ENCODE results near the gene CASD1.

CASD1 gene

DNA sequence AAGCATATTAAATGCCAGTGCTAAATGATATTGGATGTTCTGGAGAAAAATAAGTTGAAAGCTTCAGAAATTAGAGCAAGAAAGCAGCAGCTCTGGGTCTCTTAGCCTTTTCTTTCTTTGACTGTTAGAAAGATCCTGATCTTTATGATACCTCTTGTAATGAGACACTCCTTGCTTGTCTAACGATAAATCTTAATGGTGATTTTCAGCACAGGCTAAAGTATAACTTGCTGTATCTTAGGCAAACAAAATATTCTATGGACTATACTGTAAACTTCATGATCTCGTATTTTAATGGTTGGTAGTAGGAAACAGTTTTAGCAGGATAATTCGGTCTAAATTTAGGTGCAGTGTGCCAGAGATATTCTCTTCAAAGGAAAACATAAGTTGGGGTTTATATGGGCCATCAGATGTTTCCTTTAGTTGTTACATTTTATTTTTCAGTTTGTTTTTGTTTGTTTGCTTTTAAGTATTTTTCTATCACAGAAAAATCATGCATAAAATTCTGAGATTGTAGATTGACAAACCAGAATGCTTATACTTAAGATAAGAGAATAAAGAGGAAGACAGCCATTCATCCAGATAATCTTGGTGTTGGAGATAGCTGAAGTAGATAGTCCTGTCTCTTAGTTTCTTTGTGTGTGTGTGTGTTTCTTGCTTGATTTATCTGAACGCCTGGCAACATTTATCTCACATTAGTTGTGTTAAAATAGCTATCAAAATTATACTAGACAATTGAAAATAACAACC, 4.7 kb downstream of the CASD1 start:
- peak; percentile 95 for FAIRE-seq

DNA sequence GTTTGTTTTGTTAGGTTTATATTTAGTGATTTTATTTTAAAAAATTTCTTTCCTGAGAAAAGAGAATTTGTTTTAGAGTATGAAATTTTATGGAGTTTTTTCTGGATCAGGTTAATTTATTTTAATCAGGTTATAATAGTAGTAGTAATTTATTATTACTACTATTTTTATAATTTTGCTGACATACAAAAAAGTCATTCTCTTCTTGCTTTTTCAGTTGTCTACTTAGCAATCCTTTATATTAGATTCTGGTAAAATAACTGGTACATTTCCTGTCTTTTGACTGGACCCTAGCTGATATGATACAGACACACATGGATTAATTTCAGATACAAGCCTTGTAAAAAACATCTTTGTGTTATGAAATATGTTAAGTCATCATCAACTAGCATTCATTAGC, 5.3 kb downstream of the CASD1 start:
- no peak for FAIRE-seq

GRCh38 chr7:94525923-94526322, 16.3 kb downstream of the CASD1 start:
- no peak for FAIRE-seq

DNA sequence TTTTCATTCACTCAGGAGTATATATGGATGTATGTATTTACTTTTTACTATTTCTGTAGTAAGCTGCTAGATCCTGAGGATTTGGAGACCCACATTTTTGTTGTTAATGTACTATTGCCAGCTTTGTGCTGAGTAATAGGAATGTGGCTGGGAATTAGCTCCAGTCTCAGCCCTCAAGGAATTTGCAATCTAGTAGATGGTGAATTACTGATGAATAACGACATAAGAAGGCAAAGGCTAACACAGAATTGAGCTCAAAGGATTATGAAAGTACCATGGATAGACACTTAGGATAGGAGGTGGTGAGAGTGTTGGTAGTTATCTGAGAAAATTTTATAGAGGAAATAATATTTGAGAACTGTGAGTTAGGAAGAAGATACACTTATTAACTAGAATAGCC, 19.9 kb downstream of the CASD1 start:
- no peak for FAIRE-seq

- no peak for FAIRE-seq
Measured at GRCh38 chr7:94530109-94530508, 20.5 kb downstream of the CASD1 start.

DNA sequence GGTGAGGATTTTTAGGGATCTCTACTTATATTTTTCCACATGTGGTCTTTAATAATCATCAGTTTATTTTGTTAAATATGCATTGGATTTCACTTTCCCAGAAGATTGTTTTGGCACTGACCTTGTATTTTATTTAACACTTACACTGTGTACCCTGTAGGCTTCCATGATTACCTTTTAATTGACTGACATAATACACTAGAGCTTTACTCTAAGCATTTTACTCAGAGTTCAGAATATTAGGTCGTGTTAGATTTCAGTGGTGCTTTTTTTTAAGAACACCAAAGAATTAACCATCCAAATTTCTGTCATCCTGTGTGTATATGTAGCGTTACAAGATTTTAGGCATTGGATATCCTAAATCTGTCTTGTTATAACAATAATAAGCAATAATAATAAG, 23.1 kb downstream of the CASD1 start:
- FAIRE-seq = no peak

DNA sequence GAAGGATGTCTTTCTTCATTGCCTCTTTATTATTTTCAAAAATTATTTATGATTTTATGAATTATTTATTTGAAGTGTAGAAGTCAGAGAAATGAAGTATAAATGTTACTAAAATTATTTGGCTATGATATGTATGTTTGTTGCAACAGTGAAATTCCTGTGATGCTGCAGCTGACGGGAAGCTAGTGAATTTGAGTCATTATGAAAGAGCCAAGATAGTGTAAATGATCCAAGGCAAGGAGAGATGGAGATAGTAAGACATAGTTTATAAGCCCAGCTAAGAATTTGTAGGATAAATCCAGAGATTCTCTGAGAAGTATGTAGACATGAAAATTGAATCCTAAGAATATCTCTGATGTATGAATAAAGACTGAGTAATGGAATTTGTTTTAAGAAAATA, 30.8 kb downstream of the CASD1 start:
- FAIRE-seq = no peak

DNA sequence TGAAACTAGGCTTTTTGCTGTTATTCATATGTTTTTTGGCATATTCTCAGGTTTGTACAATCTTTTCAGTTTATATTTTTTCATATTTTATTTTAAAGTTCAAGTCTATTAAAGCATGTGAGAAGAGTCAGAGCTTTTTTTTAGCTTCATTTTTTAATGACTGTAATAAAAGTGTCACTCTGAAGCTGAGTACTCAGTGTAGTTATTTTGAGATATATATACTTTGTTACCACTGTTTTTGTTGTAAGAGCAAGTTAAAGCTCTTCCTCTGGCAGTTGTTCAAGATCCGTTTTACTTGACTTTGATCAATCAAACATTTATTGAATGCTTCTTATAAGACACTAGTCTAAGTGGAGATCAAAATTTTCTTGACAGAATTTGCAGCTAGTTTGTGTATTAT, 37.5 kb downstream of the CASD1 start:
- FAIRE-seq = peak; percentile 14

- FAIRE-seq = no peak
Measured at GRCh38 chr7:94556028-94556427, 46.4 kb downstream of the CASD1 start.

GRCh38 chr7:94557215-94557614, 47.6 kb downstream of the CASD1 start:
- no peak for FAIRE-seq

GRCh38 chr7:94559972-94560371, 50.4 kb downstream of the CASD1 start:
- no peak for FAIRE-seq

DNA sequence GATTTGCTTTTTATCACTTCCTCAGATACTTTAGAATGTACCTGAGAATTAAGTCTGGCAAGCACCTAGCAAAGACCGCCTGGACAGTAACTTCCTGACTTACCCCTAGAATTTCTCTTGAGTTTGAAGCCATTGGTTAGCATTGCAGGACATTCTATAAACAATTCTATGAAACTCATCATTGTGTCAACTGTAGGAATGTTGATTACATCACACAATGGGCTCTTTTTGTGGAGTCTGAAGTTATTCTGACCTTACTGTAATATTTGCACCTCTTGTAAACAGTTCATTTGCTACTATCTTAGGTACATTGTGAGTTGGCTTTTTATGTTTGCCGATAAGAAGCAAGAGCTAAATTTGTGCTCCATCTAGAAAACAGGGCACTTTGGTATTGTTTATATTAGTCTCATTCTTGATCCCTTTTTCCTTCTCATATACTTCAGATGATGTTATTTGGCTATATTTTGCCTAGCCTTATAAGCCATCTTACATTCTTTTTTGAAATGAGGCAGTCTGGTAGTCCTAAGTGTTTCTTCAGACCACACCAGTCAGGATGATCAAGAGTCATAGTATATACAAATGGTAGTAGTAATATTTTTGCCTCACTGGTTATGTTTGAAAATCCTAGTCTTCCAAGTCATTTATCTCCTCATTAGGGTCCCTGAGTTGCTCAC, 52.4 kb downstream of the CASD1 start:
- no peak for FAIRE-seq

- no peak for FAIRE-seq
Measured at GRCh38 chr7:94562525-94562924, 52.9 kb downstream of the CASD1 start.

GRCh38 chr7:94565247-94565894, 55.8 kb downstream of the CASD1 start:
- no peak for FAIRE-seq

DNA sequence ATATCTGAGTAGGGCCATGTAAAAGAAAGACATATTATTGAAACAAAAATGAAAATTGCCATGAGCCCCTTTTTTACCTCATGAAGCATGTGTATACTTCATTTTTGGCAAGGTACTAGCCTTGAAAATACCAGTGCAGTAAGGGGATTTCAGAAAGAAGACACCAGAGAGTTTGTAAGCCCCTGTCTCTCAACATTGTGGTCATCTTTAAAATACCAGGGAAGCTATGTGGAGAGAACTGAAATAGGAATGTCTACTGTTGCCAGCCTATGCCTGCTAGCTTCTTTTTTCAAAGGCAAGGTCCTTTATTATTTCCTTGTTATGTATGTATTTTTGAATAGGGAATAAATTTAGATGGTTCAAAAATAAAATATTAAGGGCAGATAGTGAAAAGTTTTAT, 57.8 kb downstream of the CASD1 start:
- FAIRE-seq = no peak

GRCh38 chr7:94571816-94572215, 62.2 kb downstream of the CASD1 start:
- no peak for FAIRE-seq

DNA sequence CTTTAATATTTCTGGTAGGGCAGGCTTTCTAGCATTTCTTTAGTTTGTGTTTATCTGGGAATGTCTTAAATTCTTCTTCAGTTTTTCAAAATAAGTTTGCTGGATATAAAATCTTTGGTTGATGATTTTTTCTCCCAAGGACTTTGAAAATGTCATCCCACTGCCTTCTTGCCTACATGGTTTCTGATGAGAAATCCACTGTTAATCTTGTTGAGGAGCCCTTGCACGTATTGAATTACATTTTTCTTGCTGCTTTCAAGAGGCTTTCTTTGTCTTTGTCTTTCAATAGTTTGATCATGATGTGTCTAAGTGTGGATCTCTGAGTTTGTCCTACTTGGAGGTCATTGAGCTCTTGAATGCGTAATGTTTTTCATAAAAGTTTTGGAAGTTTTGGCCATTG, 66.0 kb downstream of the CASD1 start:
- FAIRE-seq = no peak

DNA sequence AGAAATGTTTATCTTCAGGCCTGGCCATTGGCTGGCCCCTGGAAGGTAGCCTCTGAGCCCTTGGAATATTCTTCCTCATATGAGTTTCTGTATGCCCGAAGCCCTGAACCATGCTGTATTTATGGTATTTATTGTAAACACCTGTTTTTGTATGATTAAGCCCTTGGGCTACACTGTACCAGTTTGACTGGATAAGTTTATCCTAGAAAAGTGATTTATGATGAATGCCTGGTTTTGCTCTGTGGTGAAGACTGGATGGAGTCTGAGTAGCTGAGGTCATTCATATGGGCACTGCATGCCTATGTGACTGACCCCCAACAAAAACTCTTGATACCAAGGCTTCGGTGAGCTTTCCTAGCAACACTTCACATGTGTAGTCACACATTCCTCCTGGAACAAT, 66.7 kb downstream of the CASD1 start:
- no peak for FAIRE-seq

- no peak for FAIRE-seq
Measured at GRCh38 chr7:94577357-94577756, 67.7 kb downstream of the CASD1 start.

DNA sequence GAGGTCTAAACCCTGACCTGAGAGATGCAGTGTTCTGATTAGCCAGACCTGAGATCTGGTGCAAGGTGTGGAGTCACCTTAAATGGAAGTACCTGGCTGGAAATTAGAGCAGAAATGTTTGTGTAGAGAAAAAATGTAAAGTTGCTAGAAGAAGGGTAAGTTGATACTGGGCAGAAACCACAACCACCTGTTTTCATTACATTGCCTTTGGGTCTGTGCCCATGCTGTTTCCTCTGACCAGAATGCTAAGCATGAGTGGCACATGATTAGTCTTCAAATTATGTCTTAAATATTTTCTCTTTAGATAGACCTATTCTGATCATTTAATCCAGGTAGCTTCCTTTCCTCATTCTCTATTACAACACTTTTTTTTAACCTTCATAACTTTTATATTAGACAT, 69.0 kb downstream of the CASD1 start:
- no peak for FAIRE-seq

- FAIRE-seq = no peak
Measured at GRCh38 chr7:94579470-94579869, 69.9 kb downstream of the CASD1 start.

- no peak for FAIRE-seq
Measured at GRCh38 chr7:94580601-94581000, 71.0 kb downstream of the CASD1 start.

DNA sequence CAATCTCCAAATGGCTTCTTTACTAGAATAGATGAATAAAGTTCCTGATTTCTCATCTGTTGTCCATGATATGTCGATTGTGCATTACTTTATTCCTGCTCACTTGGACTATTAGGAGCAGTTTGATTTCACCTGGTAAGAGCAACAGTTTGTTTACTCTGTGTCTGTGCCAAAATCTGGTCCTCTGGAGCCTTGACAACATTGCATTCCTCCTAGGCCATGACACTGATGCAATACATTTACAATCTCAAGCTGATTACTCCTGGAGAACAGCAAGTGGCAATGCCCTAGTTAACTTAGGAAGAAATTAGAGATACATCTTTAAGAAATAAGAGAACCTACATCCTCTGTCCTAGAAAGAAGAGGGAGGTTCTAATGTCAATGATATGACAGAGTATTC, 74.5 kb downstream of the CASD1 start:
- no peak for FAIRE-seq

- FAIRE-seq = no peak
Measured at GRCh38 chr7:94588075-94588474, 78.5 kb downstream of the CASD1 start.

Measured in colon (tissue), 2 donors.